Tibial nerve (tissue), 4 donors: Measurements from ENCODE around the gene TAS2R31.
"Not testable (repeated sequence)": the region's sequence is repeated elsewhere in the genome, so short reads cannot be mapped to it uniquely, and the experiment has no call there.

Source experiments
- CTCF ChIP-seq, 5 experiments: fragments of 200-600 bp in 3 of 5; fragments of 450-650 bp in 2 of 5; sonication (generic) in 3 of 5; IDR thresholded peaks; one replicate each; pipeline ENCODE4 v1.5.1; 2016 to 2019; ENCODE audit warnings: antibody characterized with exemption in 5 of 5, mild to moderate bottlenecking in 3 of 5, moderate library complexity in 2 of 5
- EP300 ChIP-seq, 2 donors: sonication (generic); formaldehyde crosslinking; IDR thresholded peaks; one replicate each; pipeline ENCODE4 v1.6.1; 2017; ENCODE audit warnings: antibody characterized with exemption in 2 of 2, mild to moderate bottlenecking in 1 of 2
- POLR2A ChIP-seq, 2 donors: fragments of 450-650 bp; IDR thresholded peaks; one replicate each; pipeline ENCODE4 v1.6.1; 2017; ENCODE audit warnings: antibody characterized with exemption in 2 of 2, mild to moderate bottlenecking in 2 of 2, moderate library complexity in 2 of 2

GRCh38 chr12:11062194-11062593 lies 31.0 kb upstream of the TAS2R31 start, which contains the start of gene TAS2R46:
- TF ChIP-seq CTCF, EP300, POLR2A (IDR thresholded peaks at IDR 0.05): not testable (repeated sequence)
